GM23248 (cell line): ENCODE data around the gene SYNCRIP. TPM values are rescaled to one million over a fixed set of nuclear protein-coding genes. Genes with fewer than 3 reads are reported as not detected.

Experiments used
- DNase-seq: peaks from one replicate; pipeline ENCODE4 v3.0.0-alpha.2; 2015
- H2AFZ ChIP-seq: fragments of 200-600 bp; sonication (generic); 2 replicates; pipeline ENCODE4 v1.6.1; 2016; ENCODE audit warnings: antibody characterized with exemption
- H3F3A ChIP-seq: fragments of 200-600 bp; sonication (generic); 2 replicates; pipeline ENCODE4 v1.6.1; 2016; ENCODE audit warnings: mild to moderate bottlenecking, antibody characterized with exemption, mixed run types; ENCODE audit not compliant: insufficient read depth
- H3K27ac ChIP-seq: fragments of 200-600 bp; sonication (generic); 2 replicates; pipeline ENCODE4 v1.5.1; 2016; ENCODE audit warnings: mild to moderate bottlenecking
- H3K27me3 ChIP-seq: fragments of 200-600 bp; sonication (generic); replicated peaks from 2 replicates; pipeline ENCODE4 v1.6.1; 2016; ENCODE audit warnings: mild to moderate bottlenecking; ENCODE audit not compliant: insufficient read depth
- H3K36me3 ChIP-seq: fragments of 200-600 bp; sonication (generic); 2 replicates; pipeline ENCODE4 v1.6.1; 2016; ENCODE audit warnings: low read depth, mild to moderate bottlenecking
- H3K4me1 ChIP-seq: fragments of 200-600 bp; sonication (generic); 2 replicates; pipeline ENCODE4 v1.6.1; 2016; ENCODE audit warnings: mild to moderate bottlenecking; ENCODE audit not compliant: insufficient read depth
- H3K4me2 ChIP-seq: fragments of 200-600 bp; sonication (generic); one replicate; pipeline ENCODE4 v1.6.1; 2016; ENCODE audit warnings: mild to moderate bottlenecking; ENCODE audit not compliant: unreplicated experiment
- H3K4me3 ChIP-seq: fragments of 200-600 bp; sonication (generic); 2 replicates; pipeline ENCODE4 v1.5.1; 2016; ENCODE audit warnings: mild to moderate bottlenecking
- H3K79me2 ChIP-seq: fragments of 200-600 bp; sonication (generic); 2 replicates; pipeline ENCODE4 v1.6.1; 2016; ENCODE audit warnings: mild to moderate bottlenecking; ENCODE audit not compliant: insufficient read depth
- H3K9ac ChIP-seq: fragments of 200-600 bp; sonication (generic); 2 replicates; pipeline ENCODE4 v1.6.1; 2016; ENCODE audit warnings: mild to moderate bottlenecking
- H3K9me2 ChIP-seq: fragments of 200-600 bp; sonication (generic); 2 replicates; pipeline ENCODE4 v1.6.1; 2016; ENCODE audit warnings: mixed run types, mild to moderate bottlenecking, moderate library complexity; ENCODE audit not compliant: insufficient read depth
- H3K9me3 ChIP-seq: fragments of 200-600 bp; sonication (generic); one replicate; pipeline ENCODE4 v1.6.1; 2017; ENCODE audit warnings: low read depth
- H4K20me1 ChIP-seq: fragments of 200-600 bp; sonication (generic); 2 replicates; pipeline ENCODE4 v1.6.0; 2016; ENCODE audit not compliant: insufficient read depth
- EZH2 ChIP-seq: fragments of 200-600 bp; sonication (generic); IDR thresholded peaks from 2 replicates; pipeline ENCODE4 v1.6.1; 2018; ENCODE audit warnings: antibody characterized with exemption, mild to moderate bottlenecking; ENCODE audit not compliant: insufficient read depth, poor library complexity, severe bottlenecking
- EZH2phosphoT487 ChIP-seq: fragments of 200-600 bp; sonication (generic); IDR thresholded peaks from 2 replicates; pipeline ENCODE4 v1.6.1; 2018; ENCODE audit warnings: antibody characterized with exemption, moderate library complexity, mild to moderate bottlenecking, low read depth; ENCODE audit not compliant: insufficient read depth
- WGBS, 2 experiments: methylation state at CpG; one replicate each; pipeline ENCODE4 v1.1.6; 2015 to 2017; ENCODE audit warnings: low lambda C conversion rate in 2 of 2, low coverage in 1 of 2; ENCODE audit errors: missing lambda C conversion rate in 2 of 2; 5-methylcytosine and 5-hydroxymethylcytosine counted together
- in situ Hi-C: fragments of 300-500 bp; cut with MboI; formaldehyde crosslinking; loops from 2 replicates; pipeline ENCODE4 v1.15.0; 2020
- polyA plus RNA-seq: library from polyadenylated mRNA; unstranded; fragments of >200 nt; fragmentation: Nextera tagmentation; extraction: Ambion mirVana; gene quantifications from 2 replicates; pipeline ENCODE4 v1.2.1, GENCODE V29; 2016
- total RNA-seq: library from RNA; depleted of rRNA; stranded (reverse); fragments of >200 nt; shearing (Covaris generic); gene quantifications from 2 replicates; pipeline ENCODE4 v1.2.3, GENCODE V29; 2014

Gene SYNCRIP
- total and polyA plus RNA-seq, 2 experiments from 2014 or later: 99.0 to 150 TPM

- H3K9me3 ChIP-seq: no peaks in the 10 kb centered on the region
- peak overlapping the region; percentile 86 for H3K27ac ChIP-seq
- H3K27me3 ChIP-seq: no peaks in the 10 kb centered on the region
- no peaks in the 10 kb centered on the region for H3K36me3 ChIP-seq
- no peaks in the 10 kb centered on the region for H3K9me2 ChIP-seq
- no peak for TF ChIP-seq EZH2phosphoT487
- no peak for TF ChIP-seq EZH2
- peak overlapping the region; percentile 55 for H3K4me3 ChIP-seq
- H3K9ac ChIP-seq: peak overlapping the region; percentile 71
- H2AFZ ChIP-seq: peak overlapping the region; percentile 84
- H3F3A ChIP-seq: peaks cover 38% of the 10 kb centered on the region
- H3K4me2 ChIP-seq: peak overlapping the region; percentile 68
- in situ Hi-C loops: no loop called here
- H3K79me2 ChIP-seq: no peaks in the 10 kb centered on the region
- H3K4me1 ChIP-seq: peaks cover 25% of the 10 kb centered on the region
- no peaks in the 10 kb centered on the region for H4K20me1 ChIP-seq
- 6 to 9% methylated on average over 6 of the region's 6 CpGs for WGBS, 2 experiments
- DNase-seq: peak; percentile 98
Observed at GRCh38 chr6:85660181-85660611, 17.5 kb upstream of the SYNCRIP start.

- no peaks in the 10 kb centered on the region for H3K9me2 ChIP-seq
- 82 to 100% methylated on average over 1 of the region's 1 CpG for WGBS, 2 experiments
- no peaks in the 10 kb centered on the region for H3K27me3 ChIP-seq
- H3K79me2 ChIP-seq: no peaks in the 10 kb centered on the region
- DNase-seq: no peak
- H3K27ac ChIP-seq: no peak overlapping the region
- peaks cover under 1% of the 10 kb centered on the region; the same call in 1 of the 2 replicates for H3F3A ChIP-seq
- no peak overlapping the region for H3K4me2 ChIP-seq
- in situ Hi-C loops: no loop called here
- H2AFZ ChIP-seq: no peak overlapping the region
- H3K4me3 ChIP-seq: no peak overlapping the region
- H3K4me1 ChIP-seq: no peaks in the 10 kb centered on the region
- no peaks in the 10 kb centered on the region for H4K20me1 ChIP-seq
- H3K9me3 ChIP-seq: no peaks in the 10 kb centered on the region
- H3K9ac ChIP-seq: no peak overlapping the region
- no peak for TF ChIP-seq EZH2
- TF ChIP-seq EZH2phosphoT487: no peak
- H3K36me3 ChIP-seq: no peaks in the 10 kb centered on the region
Observed at GRCh38 chr6:85650606-85651005, 7.9 kb upstream of the SYNCRIP start.

- Histone ChIP-seq H3F3A (peaks cover 21% of the 10 kb centered on the region), H3K79me2 (peaks cover 34% of the 10 kb centered on the region), H3K27me3 (no peaks in the 10 kb centered on the region), H3K36me3 (peaks cover 14% of the 10 kb centered on the region), H3K27ac (peak overlapping the region; percentile 97), H4K20me1 (peaks cover 21% of the 10 kb centered on the region), H3K4me2 (peak overlapping the region; percentile 91), H3K9me3 (no peaks in the 10 kb centered on the region), H2AFZ (peak overlapping the region; percentile 80), H3K4me3 (peak overlapping the region; percentile 74), H3K9ac (peak overlapping the region; percentile 100), H3K9me2 (no peaks in the 10 kb centered on the region), H3K4me1 (peaks cover 30% of the 10 kb centered on the region)
- TF ChIP-seq EZH2phosphoT487: no peak
- no peak for TF ChIP-seq EZH2
- peak; percentile 29 for DNase-seq
- in situ Hi-C loops: no loop called here
- 2% methylated on average over 5 of the region's 5 CpGs for WGBS, 2 experiments
Observed at GRCh38 chr6:85644279-85644762, 1.6 kb upstream of the SYNCRIP start.

GRCh38 chr6:85643537-85644278 is 1.0 kb upstream of the SYNCRIP start:
- Histone ChIP-seq H3K4me1 (peaks cover 36% of the 10 kb centered on the region), H3K79me2 (peaks cover 40% of the 10 kb centered on the region), H3K9me3 (no peaks in the 10 kb centered on the region), H3K36me3 (peaks cover 20% of the 10 kb centered on the region), H3K9me2 (no peaks in the 10 kb centered on the region), H2AFZ (peak overlapping the region; percentile 80), H3K9ac (peak overlapping the region; percentile 100), H3F3A (peaks cover 21% of the 10 kb centered on the region), H3K4me2 (peak overlapping the region; percentile 91), H3K27ac (peak overlapping the region; percentile 97), H3K27me3 (no peaks in the 10 kb centered on the region), H3K4me3 (peak overlapping the region; percentile 74), H4K20me1 (peaks cover 26% of the 10 kb centered on the region)
- in situ Hi-C loops: no loop called here
- no peak for TF ChIP-seq EZH2
- TF ChIP-seq EZH2phosphoT487: no peak
- peak; percentile 97 for DNase-seq
- 1% methylated on average over 32 to 51 of the region's 75 CpGs for WGBS, 2 experiments
